Loucy (cell line): ENCODE measurements around the gene ENOX1.

ENCODE experiments used
- EZH2phosphoT487 ChIP-seq: fragments of 200-600 bp; IDR thresholded peaks from 2 replicates; pipeline ENCODE4 v1.6.1; 2018; ENCODE audit warnings: antibody characterized with exemption, mild to moderate bottlenecking, moderate library complexity, borderline replicate concordance
- TF ChIP-seq, protein P1 (sequence below): fragments of 200-600 bp; sonication (generic); conservative IDR thresholded peaks from 2 replicates; pipeline ENCODE4 v1.5.1; 2014; ENCODE audit warnings: mild to moderate bottlenecking, antibody characterized with exemption, low read length

DNA sequence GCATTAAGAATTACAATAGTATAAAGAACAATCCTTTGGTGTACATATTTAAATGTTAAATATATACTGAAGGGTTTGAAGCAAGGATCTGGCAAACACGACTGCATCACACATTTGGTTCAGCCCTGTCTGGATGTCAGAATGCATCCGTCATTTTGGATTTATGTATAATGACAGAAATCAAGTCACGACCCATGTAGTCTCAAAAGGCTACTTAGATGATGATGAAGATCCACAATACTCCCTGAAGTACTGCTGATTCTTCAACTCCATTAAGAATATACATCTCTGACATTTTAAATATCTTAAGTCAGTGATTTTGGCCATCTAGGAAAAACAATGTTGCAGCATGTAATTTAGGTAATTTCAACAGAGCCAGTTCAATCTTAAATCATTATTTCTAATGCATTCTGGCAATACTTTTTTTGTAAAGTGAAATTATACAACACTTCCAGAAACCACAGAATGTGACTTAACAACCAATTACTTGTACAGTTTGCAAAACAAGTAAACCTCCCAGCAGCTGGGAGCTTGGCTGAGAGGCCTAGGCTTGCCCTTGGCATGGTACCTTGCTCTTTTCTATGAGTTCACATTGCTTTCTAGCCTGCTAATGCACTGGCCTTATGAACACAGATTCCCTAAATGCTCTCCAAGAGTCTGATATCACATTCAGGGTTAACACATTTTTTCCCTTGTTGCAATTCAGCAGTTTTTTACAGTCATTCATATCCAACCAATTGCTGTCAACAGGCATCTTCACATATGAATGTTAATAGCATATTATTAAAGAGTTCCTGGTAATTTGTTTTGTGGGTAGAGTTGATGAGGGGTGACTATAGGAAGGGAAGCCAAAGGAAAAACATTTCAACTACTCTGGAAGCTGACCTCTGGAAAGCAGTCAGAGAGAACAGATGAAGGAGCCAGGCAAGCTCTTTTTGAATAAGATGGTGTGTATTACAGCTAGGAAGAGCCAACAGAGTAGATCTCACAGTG, 175.2 kb downstream of the ENOX1 start:
- TF ChIP-seq, protein P1, sequence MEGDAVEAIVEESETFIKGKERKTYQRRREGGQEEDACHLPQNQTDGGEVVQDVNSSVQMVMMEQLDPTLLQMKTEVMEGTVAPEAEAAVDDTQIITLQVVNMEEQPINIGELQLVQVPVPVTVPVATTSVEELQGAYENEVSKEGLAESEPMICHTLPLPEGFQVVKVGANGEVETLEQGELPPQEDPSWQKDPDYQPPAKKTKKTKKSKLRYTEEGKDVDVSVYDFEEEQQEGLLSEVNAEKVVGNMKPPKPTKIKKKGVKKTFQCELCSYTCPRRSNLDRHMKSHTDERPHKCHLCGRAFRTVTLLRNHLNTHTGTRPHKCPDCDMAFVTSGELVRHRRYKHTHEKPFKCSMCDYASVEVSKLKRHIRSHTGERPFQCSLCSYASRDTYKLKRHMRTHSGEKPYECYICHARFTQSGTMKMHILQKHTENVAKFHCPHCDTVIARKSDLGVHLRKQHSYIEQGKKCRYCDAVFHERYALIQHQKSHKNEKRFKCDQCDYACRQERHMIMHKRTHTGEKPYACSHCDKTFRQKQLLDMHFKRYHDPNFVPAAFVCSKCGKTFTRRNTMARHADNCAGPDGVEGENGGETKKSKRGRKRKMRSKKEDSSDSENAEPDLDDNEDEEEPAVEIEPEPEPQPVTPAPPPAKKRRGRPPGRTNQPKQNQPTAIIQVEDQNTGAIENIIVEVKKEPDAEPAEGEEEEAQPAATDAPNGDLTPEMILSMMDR: no peak
- no peak for TF ChIP-seq EZH2phosphoT487
